ENCODE results near the gene GDE1.

GDE1 gene, protein sequence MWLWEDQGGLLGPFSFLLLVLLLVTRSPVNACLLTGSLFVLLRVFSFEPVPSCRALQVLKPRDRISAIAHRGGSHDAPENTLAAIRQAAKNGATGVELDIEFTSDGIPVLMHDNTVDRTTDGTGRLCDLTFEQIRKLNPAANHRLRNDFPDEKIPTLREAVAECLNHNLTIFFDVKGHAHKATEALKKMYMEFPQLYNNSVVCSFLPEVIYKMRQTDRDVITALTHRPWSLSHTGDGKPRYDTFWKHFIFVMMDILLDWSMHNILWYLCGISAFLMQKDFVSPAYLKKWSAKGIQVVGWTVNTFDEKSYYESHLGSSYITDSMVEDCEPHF

DNA sequence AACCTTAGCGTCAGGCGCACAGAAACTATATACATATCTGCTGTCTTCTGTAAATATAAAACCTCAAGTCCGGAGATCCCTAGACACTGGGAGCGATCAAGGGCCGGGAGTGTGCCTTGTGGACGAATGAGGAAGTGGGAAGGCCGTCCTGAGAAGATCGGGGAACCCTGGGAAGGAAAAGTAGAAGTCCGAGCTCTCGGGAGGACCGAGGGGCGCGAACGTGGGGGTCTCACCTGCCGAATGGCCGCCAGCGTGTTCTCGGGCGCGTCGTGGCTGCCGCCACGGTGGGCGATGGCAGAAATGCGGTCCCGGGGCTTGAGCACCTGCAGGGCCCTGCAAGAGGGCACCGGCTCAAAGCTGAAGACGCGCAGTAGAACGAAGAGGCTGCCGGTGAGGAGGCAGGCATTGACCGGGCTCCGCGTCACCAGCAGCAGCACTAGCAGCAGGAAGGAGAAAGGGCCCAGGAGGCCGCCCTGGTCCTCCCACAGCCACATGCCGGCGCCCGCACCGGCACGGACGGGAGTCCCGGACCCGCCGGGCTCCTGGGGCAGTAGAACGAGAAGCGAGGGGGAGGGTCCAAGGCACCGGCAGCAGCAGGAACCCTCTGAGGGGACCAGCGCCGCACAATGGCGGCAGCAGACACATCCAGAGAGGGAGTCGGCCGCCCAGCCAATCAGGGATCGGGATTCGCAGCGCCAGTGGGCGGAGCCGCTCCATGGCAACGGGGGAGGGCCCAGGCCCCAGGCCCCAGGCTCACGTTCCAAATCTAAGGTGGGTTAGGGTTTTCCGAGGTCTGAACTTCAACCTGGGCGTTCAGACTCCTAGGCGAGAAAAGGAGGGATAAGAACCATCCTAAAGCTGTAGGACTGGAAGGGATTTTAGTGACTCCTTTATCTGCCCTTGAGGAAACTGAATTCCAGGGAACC lies at the start of gene GDE1:
Gene GDE1 (minus strand): TSS at position 628 of the 926 bp plus-strand sequence. CDS start 134 bp downstream, at position 494.
- DNase-seq (ENCODE audit: low spot score): peak; percentile 95

DNA sequence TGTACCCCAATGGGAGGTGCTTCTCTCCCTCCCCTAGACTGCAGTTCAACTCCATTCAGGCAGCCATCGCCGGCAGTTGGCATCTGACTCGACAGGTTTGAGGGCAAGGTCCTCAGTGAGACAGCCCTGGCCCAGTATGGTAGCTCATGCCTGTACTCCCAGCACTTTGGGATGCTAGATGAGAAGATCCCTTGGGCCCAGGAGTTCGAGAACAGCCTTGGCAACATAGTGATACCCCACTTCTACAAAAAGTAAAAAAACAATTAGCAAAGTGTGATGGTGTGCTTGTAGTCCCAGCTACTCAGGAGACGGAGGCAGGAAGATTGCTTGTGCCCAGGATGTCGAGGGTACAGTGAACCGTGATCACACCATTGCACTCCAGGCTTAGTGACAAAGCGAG lies 45.7 kb upstream of the GDE1 start:
- DNase-seq (ENCODE audit: low spot score): no peak

DNA sequence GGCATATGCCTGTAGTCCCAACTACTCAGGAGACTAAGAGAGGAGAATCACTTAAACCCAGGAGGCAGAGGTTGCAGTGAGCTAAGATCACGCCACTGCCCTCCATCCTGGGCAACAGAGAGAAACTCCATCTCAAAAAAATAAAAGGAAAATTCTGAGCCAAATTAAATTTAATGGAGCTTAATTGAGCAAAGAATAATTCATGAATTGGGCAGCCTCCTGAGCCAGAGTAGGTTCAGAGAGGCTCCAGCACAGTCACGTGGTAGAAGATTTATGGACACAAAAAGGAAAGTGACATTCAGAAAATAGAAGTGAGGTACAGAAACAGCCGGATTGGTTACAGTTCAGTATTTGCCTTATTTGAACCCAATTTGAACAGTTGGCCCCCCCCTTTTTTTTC lies 44.5 kb upstream of the GDE1 start:
- no peak for DNase-seq (ENCODE audit: low spot score)

DNA sequence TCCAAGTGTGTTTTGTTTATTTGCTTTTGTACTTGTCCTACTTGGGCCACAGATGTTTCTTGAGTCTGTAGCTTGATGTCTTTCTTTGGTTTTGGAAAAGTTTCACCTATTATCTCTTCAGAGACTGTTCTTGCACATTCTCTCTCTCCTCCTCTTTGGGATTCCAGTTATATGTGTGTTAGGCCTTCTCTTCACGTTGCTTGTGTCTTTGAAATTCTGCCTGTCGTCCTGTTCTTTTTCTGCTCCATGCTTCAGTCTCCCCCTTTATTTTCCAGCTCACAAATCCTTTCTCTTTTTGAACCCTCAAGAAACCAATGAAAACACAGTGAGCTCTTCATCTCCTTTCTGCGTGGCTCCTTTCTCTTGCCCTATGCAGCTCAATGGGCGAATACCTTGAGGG lies 41.5 kb upstream of the GDE1 start:
- no peak for DNase-seq (ENCODE audit: low spot score)

DNA sequence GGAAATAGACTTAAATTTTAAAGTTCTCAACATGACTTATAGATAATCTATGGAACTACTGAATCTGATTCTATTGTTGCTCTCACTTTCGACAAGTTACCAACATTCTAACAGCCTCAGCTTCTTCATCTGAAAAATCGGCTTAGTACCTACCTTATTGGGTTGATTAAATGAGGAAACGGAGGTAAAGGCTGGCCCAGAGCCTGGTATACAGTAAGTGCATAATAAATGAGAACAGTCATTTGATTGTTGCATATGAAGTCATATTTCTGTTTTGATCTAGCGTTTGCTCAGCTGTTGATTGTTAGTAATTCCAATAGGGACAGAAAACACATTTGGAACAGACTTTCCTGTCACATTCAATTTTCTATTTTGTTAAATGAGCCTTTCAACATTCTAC lies 38.2 kb upstream of the GDE1 start:
- no peak for DNase-seq (ENCODE audit: low spot score)

DNA sequence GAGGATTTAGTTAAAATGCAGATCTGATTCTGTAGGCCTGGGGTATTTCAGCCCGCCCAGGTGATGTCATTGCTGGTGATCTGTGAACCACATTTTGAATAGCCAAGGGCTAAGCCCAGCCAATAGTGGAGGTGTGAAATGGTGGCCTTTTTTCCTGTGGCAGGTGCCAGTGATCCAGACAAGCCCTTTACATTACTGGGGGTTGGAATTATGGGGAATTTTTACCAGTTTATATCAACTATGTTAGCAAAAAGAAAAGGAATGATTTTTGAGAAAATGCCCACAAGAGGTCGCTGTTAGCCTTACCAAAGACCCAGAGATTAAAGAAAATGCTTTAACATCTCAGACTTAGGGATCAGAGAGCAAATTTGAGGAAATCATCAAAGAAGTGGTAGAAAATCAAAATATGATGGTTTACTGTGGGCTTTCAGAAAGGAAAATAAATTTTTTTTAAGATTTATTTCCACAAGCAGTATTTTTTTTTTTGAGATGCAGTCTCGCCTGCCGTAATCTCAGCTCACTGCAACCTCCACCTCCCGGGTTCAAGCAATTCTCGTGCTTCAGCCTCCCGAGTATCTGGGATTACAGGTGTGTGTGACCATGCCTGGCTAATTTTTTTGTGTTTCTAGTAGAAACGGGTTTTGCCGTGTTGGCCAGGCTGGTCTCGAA lies 37.5 kb upstream of the GDE1 start:
- peak; percentile 40 for DNase-seq (ENCODE audit: low spot score)

DNA sequence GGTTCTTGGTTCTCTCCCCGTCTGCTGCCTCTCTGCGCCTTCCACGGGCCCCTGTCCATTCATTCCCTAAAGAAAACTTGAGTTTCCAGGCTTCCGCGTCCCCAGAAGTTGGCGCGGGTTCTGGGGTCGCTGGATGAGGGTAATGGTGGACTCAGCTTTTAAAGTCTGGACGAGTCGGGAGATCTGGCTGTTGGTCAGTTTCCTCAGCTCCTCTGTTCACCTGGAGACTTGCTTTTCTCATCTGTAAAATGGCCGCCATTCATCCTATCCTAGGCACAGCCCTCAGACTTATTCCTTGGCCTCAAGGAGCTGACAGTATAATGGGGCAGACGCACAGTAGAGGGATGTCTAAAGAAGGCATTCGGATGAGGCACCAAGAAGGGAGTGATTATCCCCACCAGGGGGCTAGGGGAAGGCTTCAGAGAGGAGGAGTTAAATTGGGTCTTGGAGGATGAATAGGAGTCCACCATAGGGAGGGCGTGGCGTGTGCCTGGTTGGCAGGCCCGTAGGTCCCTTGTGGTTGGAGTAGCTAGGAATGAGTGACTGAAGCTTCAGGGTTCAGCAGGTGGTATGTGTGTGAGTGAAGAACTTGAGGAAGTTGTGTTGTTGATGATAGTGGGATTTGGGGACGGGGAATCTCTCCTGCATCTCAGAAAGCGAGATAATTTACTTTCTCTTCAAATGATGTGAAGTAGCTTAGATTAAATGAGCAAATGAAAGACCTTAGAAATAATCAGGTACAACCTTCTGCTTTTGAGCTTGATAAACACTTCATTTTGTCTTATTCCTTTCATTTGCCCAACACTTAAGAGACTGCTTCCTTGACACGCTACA lies 34.3 kb upstream of the GDE1 start:
- peak; percentile 60 for DNase-seq (ENCODE audit: low spot score)

DNA sequence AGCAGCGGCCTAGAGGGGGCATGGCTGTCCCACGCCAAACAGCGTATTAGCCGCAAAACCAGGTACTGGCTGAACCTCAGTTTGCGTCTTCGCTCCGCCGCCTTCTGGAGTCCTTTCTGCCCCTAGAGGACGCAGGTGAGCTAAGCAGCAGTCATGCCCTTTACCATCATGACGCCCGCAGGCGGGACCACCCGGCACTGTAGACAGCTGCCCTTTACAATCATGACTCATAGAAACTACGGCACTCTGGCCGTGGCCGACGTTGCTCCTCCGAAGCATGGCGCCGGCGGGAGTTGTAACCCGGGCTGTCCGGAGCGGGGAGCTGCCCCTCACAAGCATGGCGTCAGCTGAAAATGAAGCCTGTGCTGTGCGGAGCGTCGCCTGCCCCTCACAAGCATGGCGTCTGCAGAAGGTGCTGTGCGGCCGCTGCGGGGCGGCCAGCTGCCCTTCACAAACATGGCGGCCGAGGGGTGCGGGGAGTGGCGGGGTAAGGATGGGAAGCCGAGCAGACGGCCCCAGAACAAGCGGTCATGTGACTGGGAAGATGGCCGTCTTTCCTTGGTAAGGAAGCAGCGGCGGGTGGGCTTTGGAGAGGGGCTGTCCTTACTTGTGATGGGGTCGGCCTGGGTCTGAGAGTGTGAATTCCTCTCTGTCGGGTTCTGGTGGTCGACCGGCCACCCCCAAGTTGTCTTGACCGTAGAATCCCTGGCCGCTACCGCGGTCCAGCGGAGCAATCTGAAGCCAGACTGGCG lies 33.5 kb upstream of the GDE1 start, which contains the start of gene VPS35L:
Gene VPS35L (plus strand): TSS at position 518 of the 752 bp plus-strand sequence. CDS start 27 bp downstream, at position 545.
- peak; percentile 96 for DNase-seq (ENCODE audit: low spot score)

DNA sequence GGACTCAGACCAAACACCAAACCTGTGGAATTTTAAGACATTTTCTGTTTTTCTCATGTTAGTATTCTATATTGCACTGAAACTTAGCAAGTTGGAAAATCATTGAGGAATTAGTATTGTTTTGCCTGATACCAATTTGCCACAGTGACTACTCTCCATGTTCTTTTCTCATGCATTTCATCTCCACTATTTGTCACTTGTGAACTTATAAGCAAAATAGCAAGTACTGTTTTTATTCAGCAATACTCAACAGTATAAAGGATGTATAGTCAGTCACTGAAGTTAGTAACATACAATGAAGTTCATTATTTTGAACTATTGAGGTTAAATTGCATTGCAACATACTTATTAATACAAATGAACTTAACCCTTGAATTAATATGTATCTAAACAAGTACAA lies 27.8 kb upstream of the GDE1 start:
- peak; percentile 50 for DNase-seq (ENCODE audit: low spot score)

DNA sequence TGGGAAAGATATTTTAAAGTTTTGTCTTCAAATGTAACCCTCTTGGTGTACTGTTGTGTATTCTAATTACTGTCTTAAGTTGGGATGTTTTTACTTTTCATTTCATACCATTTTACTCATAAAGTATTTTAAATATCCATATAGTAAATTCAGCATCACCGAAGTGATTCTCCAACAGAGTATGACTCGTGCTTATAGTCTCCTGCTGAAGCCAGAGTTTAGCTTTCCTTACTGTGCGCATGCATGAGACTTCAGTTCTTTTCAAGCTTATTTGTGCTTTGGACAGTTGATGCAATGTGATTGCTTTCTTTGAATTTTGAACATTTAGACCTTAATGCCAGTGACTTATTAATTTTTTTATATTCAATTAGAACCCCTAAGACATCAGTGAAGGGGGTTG lies 26.2 kb upstream of the GDE1 start:
- no peak for DNase-seq (ENCODE audit: low spot score)

DNA sequence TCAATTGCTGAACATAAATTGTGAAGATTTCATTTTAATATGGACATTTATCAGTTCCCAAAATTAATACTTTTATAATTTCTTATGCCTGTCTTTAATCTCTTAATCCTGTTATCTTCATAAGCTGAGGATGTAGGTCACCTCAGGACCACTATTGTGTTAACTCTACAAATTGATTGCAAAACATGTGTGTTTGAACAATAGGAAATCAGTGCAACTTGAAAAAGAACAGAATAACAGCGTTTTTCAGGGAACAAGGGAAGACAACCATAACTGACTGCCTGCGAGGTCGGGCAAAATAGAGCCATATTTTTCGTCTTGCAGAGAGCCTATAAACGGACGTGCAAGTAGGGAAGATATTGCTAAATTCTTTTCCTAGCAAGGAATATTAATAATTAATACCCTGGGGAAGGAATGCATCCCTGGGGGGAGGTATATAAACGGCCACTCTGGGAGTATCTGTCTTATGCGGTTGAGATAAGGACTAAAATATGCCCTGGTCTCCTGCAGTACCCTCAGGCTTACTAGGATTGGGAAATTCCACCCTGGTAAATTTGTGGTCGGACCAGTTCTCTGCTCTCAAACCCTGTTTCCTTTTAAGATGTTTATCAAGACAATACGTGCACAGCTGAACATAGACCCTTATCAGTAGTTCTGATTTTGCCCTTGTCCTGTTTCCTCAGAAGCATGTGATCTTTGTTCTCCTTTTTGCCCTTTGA lies 21.5 kb upstream of the GDE1 start:
- DNase-seq (ENCODE audit: low spot score): peak; percentile 45

DNA sequence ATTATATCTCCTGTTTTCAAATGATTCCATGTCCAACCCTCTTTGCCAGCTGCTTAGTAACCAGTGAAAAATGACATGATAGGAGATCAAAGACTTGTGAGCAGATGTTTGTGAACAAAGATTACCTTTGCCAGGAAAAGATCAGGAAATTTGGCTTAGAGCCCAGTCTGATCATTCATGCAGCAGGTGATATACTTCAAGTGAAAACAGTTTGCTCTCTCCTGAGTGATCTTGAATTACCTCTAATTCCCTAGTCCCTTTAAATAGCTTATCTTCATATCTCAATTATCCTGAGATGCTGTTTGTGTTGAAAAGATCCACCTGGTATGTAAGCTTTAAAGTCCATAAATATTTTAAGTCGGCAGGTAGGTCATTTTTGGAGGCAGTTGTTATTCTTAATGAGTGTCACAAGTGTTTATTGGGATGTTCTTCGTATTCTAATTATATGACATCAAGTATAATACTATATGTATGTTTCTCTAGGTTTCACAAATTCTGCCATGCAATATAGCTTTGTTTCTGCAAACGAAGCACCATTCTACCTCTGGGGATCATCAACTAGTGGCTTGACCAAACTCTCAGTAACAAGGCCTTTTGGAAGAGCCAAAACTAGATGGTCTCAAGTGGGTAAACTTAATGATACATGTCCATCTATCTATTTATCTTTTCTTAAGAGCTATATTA lies 20.4 kb upstream of the GDE1 start:
- no peak for DNase-seq (ENCODE audit: low spot score)

DNA sequence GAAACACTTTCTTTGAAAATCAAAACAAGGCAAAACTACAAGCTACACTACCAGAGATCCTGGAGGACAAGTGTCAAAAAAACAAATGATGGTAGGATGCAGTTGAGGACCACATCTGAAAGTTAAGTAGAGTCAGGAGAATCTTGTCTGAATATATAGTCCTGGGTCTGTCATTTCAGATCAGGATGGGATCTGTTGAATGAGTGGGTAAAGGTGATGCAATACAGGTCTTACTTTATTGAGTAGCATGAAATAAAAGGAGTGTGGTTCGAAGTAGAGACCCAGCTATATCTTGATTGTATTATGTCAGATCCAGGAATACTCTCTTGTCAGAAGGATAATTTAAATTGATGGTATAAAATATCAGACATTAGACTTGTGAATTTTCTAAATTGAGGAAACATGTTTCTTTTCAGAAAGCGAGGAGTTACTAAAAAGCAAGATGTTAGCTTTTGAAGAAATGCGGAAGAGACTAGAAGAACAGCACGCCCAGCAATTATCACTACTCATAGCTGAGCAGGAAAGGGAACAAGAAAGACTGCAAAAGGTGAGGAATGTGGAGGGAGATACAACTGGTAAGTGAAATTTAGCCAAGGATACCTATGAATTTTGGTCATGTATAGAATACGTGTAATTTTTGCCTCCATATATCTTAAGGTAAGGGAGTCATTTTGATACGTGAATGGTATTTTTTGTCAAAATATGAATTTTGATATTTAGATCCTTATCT lies 18.5 kb upstream of the GDE1 start:
- DNase-seq (ENCODE audit: low spot score): no peak

DNA sequence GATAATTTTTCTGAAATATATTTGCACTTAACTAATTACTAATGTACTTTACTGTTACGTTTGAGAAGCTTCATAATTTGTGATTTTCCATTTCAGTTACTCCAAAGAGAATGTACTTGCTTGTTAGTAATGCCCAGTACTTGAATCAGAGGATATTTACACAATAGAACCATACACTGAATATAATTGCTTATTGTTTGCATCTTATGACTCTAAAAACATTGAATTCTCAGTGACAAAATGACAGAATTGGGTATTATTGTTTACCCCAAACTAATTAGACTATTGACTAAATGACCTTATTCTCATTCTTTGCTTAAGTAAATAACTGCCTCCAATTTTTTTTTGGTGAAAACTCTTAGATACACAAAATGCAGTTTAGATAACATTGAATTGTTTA lies 10.7 kb upstream of the GDE1 start:
- DNase-seq (ENCODE audit: low spot score): no peak

DNA sequence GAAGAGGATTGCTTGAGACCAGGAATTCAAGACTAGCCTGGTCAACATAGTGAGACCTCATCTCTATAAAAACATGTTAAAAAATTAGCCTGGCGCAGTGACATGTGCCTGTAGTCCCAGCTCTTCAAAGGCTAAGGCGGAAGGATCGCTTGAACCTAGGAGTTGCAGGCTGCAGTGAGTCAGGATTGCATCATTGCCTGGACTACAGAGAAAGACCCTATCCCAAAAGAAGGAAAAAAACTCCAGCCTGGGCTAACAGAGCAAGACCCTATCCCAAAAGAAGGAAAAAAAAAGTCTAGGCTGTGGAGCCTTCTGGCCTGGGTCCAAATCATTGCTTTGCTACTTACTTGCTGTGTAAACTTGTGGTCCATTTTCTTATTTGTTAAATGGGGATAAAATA lies 6.8 kb upstream of the GDE1 start:
- no peak for DNase-seq (ENCODE audit: low spot score)

DNA sequence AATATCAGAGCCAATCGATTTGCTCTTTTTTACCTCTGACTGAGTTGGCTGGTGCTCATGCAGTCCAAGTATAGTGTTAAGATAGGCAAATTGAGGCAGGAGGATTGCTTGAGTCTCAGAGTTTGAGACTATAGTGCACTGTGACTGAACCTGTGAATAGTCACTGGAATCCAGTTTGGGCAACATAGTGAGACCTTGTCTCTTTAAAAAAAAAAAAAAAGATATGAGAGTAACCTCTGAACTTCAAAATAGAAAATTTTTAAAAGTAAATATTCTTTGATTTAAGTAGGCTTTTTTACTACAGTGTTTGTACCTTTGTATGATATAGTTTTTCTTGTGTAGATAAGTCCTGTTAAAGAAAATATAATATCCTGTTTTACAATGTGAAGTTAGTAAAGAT lies 5.3 kb upstream of the GDE1 start:
- no peak for DNase-seq (ENCODE audit: low spot score)

DNA sequence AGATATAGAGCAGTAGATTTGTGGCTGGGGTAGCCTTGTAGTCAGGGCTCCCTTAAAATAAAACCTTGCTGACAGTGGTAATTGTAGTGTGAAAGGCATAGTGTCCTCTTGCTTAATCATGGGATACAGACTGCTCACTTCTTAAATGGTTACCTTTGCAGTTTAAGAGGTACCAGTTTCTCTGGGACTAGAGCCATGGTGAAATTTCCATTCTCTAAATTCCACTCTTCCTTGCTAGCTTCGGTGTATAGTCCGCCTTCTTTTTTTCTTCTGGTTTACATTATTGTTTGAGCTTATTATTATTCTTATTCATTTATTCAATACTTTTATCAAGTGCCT lies 3.5 kb upstream of the GDE1 start:
- DNase-seq (ENCODE audit: low spot score): no peak

DNA sequence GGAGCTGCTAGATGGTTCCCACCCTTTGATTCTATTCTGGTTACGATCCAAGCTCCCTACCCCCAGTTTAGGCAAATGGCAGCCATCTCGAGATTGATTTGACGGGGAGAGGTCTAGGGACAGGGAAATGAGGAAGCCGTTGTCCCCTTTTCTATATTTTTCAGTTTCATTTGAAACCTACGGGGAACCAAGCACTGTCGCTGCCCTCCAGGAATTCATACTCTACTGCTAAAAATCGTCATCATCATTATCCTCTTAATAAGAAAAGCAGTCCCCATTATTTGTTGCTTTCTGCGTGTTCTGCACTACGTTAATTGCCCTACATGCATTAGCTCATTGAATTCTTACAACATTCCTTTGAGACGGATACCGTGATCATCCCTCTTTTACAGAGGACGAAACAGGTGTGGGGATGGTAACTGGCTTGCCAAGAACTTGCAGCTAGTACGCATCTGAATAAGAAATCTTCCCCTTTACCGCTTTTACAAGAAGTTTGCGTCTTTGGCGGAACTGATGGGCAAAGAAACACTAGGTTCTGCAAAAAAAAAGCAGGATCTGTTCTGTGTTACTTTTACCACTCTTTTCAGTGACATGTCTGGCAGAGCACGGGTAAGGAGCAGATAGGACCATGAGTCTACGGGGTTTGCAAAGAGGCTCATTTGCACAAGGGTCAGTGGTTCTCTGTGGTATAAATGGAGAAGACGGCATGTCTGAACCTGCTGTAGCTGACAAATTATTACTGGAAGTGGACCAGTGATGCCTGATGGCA lies 2.9 kb upstream of the GDE1 start:
- DNase-seq (ENCODE audit: low spot score): no peak

DNA sequence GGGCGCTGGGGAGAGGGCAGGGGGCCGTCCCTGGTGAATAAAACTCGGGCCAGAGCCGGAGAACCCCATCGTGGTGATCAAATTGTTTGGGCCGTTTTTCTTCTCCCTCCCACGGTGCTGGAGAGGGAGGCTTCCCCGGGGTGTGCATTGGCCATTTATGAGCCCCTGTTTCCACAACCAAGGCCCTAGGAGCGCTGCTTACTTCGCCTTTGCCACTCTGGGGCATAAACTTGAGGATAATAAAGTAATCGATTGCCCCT lies 2.4 kb upstream of the GDE1 start:
- DNase-seq (ENCODE audit: low spot score): no peak
